LNCaP clone FGC (cell line): ENCODE measurements around the gene MYL6B.

ENCODE experiments used
- DNase-seq: peaks from one replicate; pipeline ENCODE4 v3.0.0-alpha.2; 2011; ENCODE audit warnings: low read depth
- H3K4me3 ChIP-seq: 2 replicates; pipeline ENCODE4 v1.5.1; 2011; ENCODE audit warnings: mild to moderate bottlenecking, low read depth, low read length, control low read depth
- TF ChIP-seq, protein P1 (sequence below): IDR thresholded peaks from 2 replicates; pipeline ENCODE4 v1.5.1; 2012; ENCODE audit warnings: mild to moderate bottlenecking; ENCODE audit not compliant: control insufficient read depth, insufficient read depth; ENCODE audit errors: extremely low read depth

Gene MYL6B

DNA sequence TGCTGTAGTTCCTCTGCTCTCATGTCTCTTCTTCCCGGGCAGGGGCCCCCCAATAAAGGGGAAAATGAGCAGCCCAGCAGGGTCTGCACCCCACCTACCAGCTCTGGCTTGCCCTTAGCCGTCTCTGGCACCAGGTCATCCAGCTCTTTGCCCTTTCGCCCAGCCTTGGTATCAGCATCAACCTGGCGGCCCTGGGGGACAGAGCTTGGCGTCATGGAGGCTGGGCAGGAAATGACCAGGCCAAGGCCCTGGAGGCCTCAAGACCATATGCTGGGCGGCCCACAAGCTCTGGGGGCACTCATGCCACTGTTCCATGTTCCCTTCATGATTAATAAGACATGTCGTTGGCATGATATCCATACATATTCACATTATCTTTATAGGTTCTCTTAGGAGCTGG lies 20.5 kb downstream of the MYL6B start:
- DNase-seq = no peak
- TF ChIP-seq, protein P1, sequence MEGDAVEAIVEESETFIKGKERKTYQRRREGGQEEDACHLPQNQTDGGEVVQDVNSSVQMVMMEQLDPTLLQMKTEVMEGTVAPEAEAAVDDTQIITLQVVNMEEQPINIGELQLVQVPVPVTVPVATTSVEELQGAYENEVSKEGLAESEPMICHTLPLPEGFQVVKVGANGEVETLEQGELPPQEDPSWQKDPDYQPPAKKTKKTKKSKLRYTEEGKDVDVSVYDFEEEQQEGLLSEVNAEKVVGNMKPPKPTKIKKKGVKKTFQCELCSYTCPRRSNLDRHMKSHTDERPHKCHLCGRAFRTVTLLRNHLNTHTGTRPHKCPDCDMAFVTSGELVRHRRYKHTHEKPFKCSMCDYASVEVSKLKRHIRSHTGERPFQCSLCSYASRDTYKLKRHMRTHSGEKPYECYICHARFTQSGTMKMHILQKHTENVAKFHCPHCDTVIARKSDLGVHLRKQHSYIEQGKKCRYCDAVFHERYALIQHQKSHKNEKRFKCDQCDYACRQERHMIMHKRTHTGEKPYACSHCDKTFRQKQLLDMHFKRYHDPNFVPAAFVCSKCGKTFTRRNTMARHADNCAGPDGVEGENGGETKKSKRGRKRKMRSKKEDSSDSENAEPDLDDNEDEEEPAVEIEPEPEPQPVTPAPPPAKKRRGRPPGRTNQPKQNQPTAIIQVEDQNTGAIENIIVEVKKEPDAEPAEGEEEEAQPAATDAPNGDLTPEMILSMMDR = no peak
- no peak overlapping the region for H3K4me3 ChIP-seq

DNA sequence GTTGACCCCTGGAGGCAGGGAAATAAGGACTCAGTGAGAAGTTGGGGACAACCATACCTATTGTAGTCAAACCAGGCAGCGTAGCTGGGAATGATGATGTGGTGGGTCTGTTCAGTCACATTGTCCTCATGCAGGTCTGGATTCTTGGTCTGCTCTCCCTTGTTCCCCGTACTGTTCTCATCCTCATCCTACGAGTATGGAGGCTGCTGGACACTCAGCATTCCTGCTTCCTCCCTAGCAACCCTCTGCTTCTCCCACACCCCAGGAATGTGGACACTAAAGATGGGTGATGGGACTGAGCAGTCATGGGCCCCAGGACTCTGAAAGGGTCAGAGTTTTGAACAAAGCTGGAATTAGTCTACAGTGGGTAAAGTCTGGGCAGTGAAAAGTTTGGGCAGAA lies 26.0 kb downstream of the MYL6B start:
- DNase-seq = no peak
- TF ChIP-seq, protein P1 = no peak
- H3K4me3 ChIP-seq = no peak overlapping the region

DNA sequence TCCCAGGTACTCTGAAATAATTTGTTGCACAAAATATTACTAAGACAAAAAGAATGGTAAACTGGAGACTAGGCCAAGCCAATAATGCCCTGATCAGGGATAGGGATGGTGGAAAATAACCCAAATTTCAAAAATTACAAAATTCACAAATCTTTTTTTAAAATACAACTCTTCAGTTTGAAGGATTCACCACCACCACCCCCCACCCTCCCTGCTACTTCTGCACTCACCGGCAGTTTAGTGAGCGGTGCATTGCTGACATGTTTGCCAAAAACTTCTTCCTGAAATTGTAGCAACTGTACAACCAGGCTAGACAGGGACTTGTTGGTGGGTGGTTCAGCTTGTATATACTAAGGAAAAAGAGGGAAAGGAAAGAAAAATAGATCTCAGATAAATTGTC lies 34.6 kb downstream of the MYL6B start:
- TF ChIP-seq, protein P1 = no peak
- no peak for DNase-seq
- no peak overlapping the region for H3K4me3 ChIP-seq

DNA sequence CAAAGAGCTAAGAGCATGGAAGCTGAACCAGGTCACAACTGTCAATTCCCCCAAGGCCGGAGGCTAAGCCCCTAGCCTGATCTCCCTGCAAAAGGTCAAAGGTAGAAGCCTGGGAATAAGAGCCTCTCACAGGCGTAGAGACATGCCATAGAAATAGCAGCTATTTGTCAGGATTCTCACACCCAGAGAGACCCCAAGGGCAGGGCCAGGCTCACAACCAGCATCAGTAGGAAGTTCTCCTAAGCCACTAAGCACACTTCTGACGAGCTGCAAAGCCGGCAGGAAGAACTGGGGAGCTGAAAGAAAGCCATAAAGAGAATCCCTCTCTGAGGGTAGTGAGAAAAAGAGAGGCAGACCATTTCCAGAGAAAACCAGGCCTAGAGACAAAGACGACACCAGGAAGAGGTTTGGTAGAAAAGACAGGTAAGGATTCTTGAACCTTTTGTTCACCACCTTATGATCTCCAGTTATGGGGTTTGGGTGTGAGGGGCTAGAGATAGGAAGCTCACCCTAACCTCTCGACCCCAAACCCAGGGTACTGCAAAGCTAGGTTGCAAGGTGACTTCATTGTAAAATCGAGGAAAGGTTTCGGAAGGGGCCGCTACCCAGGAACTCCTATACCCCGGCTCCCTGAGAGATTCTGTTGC lies 35.9 kb downstream of the MYL6B start:
- DNase-seq = no peak
- TF ChIP-seq, protein P1 = no peak
- peak overlapping the region; percentile 85 for H3K4me3 ChIP-seq

DNA sequence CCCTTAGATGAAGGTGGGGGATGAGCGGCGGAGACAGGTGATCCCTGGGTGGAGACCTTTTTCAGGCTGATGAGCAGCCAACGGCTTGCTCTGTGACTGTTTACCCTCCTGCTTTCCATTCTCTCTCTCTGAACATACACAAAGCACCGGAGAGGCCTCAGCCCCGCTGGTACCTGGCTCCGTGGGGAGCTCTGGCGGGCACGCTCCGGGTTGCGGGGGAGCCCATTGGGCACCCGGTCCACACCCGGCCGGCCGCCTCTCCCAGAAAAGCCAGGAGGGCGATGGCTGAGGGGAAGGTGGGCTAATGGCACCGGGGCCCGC lies 36.4 kb downstream of the MYL6B start:
- H3K4me3 ChIP-seq = peak overlapping the region; percentile 85
- DNase-seq = no peak
- TF ChIP-seq, protein P1 = no peak

DNA sequence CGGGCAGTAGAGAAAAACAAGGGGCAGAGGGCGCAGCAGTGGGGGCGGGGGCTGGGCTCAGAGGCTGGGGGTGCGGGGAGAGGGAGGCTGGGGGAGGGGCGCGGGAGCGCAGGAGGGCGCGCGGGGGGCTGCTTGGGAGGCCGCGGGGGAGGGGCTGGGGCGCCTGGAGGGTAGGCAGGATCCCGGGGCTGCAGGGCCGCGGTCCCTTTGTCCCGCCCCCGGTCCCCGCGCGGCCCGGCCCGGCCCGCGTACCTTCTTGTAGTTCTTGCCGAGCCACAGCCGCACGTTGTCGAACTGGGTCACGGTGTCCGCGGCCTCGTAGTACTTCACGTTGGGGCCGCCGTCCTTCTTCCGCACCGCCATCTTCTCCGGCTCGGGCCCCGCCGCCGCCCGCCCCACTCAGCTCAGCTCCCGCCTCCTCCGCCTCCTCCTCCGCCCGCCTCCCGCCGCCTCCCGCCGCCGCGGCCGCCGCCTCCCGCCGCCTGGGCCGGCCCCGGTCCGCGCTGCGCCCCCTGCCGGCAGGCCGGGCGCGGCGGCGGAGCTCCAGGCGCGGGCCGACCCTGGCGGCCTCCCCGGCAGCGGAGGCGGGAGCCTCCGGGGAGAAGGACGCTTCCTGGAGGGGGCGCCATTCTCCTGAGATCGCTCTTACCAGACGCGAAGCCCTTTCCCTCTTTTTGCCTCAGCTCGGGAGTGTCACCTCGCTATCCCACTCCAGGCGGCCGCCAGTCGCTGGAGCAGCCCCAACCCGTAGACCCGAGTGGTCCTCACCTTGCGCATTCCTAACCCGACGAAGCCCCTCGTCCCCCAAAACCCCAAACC lies 36.9 kb downstream of the MYL6B start, which contains the start of gene SMARCC2:
TSS of gene SMARCC2 (minus strand) at position 385 of the 819 bp plus-strand sequence. CDS start at position 363, 22 bp downstream.
- H3K4me3 ChIP-seq = peak within 1 kb of the TSS; percentile 85
- TF ChIP-seq, protein P1 = peak; percentile 87
- peak; percentile 50 for DNase-seq
